ENCODE data around the gene PCBP3.
"Not testable (repeated sequence)": the region's sequence is repeated elsewhere in the genome, so short reads cannot be mapped to it uniquely, and the experiment has no call there.

The PCBP3 gene

DNA sequence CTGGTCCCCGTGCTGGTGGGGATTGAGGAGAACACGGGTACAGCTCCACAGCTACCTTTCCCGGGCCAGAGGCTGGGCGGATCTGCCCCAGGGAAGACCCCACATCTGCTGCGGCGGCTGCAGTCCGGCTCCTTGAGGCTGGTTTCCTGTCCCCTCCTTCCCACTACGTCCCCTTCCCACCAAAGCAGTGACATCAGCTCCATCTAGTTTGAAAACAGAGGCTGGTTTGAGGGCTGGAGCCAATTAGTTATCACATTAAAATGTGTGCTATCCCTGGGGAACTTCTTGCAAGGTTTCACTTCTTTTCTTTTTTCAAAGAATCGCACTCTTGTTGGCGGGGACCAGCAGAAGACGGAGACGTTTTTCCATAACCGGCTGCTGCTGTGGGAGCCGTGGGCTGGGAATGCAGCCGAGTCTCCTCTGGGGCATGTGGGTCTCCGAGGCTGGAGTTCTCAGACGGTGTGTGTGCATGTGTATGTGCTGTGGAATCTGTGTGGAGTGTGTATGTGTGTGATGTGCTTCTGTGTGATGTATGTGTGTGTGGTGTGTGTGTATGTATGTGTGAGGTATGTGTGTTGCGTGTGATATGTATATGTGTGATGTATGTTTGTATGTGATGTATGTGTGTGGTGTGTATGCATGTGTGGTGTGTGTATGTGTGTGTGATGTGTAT, 8.9 kb upstream of the PCBP3 start:
- no peak for DNase-seq (ENCODE audit: extremely low read depth in 1 of 2, low read depth in 1 of 2)

DNA sequence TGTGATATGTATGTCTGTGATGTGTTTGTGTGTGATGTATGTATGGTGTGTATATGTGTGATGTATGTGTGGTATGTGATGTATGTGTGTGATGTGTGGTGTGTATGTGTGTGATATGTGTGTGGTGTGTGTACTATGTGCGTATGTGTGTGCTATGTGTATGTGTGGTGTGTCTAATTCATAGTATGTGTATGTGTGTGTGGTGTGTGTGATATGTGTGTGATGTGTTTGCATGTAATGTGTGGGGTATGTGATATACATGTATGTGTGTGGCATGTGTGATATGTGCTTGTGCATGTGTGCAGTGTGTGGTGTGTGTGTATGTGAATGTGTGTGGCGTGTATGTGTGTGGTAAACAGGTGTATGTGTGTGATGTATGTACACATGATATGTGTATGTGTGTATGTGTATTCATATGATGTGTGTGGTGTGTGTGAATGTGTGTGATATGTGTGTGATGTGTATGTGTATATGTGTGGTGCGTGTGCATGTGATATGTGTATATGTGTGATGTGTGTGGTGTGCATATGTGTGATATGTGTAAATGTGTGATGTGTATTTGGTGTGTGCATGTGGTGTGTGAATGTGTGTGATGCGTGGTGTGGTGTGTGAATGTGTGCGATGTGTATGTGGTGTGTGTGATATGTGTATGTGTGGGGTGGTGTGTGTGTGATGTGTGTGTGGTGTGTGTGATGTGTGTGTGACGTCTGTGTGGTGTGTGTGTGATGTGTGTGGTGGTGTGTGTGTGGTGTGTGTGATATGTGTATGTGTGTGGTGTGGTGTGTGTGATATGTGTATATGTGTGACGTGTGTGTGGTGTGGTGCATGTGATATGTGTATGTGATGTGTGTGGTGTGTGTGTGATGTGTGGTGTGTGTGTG, 8.0 kb upstream of the PCBP3 start:
- no peak for DNase-seq (ENCODE audit: extremely low read depth in 1 of 2, low read depth in 1 of 2)

GRCh38 chr21:45636459-45636858, 7.1 kb upstream of the PCBP3 start:
- no peak for DNase-seq (ENCODE audit: extremely low read depth in 1 of 2, low read depth in 1 of 2)

GRCh38 chr21:45636951-45637646, 6.4 kb upstream of the PCBP3 start:
- DNase-seq (ENCODE audit: extremely low read depth in 1 of 2, low read depth in 1 of 2) = no peak

DNA sequence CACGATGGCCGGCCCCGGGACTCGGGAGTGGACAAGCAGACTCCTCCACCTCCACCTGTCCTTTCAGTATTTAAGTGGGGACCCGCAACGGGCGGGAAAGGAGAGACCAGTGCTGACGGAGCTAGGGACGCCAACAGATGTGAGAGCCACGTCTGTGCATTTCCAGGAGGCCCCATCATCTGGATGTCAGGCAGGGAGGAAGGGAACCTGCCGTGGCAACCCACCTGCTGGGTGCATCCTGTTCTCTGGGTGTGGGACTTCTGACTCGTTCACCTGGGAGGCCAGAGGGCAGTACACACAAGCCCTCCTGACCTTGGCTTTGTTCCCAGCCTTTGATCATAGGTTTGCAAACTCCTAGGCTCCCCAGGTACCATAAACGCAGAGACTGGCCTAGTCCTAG, 5.6 kb upstream of the PCBP3 start:
- no peak for DNase-seq (ENCODE audit: extremely low read depth in 1 of 2, low read depth in 1 of 2)

GRCh38 chr21:45638707-45639106, 4.8 kb upstream of the PCBP3 start:
- no peak for DNase-seq (ENCODE audit: extremely low read depth in 1 of 2, low read depth in 1 of 2)

GRCh38 chr21:45639206-45640000, 4.1 kb upstream of the PCBP3 start:
- DNase-seq (ENCODE audit: extremely low read depth in 1 of 2, low read depth in 1 of 2) = no peak

GRCh38 chr21:45640001-45640887, 3.3 kb upstream of the PCBP3 start:
- no peak for DNase-seq (ENCODE audit: extremely low read depth in 1 of 2, low read depth in 1 of 2)

DNA sequence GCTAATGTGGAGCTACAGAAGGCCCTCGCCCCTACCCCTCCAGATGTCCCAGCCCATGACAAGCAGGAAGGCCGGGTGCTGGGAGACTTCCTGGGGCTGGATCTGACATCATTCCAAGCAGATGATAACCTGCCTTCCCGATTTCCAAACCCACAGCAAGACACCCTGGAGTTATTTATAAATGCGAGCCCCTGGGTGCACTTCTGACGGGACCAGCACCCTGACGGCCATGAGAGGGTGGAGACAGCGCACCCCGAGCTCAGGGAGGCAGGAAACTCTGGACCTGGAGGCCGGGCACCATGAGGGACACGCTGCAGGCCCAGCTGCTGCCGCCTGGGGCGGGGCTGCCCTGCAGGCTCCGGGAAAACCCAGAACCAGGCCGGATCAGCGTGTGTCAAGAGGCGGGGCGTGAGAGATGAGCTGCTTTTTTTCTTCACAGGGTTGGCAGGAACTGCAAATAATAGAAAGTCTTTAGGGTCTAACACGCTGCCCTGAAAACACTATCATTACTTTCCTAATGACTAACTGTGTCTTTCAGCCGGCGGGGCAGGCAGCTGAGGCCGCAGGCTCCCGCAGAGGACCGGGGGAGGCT, 2.5 kb upstream of the PCBP3 start:
- DNase-seq (ENCODE audit: extremely low read depth in 1 of 2, low read depth in 1 of 2) = no peak

- DNase-seq (ENCODE audit: extremely low read depth in 1 of 2, low read depth in 1 of 2) = no peak
Observed at GRCh38 chr21:45641480-45642035, 2.0 kb upstream of the PCBP3 start.

DNA sequence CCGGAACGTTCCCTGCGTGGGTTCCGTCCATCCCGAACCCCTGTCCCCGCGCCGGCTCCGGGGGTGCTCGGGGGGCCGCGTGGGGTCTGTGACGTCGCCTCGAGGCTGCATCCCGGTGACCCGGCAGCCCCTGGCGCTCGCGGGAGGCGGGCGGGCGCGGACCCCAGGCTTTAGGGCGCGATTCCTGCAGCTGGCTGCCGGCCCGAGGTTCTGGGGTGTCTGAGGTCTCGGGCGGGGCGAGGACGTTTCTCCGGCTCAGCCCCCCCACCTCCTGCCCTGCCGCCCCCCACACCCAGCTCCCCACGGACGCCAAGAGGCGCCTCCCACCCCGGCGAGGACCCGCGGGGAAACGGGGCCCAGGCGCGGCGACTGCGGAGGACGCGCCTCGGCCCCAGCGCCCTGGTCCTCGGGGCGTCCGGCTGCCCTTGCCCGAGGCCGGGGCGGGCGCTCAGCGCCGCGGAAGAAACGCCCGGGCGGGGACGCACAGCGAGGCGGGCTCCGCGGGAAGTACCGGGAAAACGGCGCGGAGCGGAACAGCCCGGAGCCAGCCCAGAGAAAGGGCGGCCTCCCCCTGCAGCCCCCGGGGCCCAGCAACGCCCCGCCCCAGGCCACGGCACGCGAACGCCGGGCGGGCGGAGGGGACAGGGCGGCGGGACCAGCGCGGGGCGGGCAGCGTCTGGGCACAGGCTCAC, 1.3 kb upstream of the PCBP3 start:
- no peak for DNase-seq (ENCODE audit: extremely low read depth in 1 of 2, low read depth in 1 of 2)

DNA sequence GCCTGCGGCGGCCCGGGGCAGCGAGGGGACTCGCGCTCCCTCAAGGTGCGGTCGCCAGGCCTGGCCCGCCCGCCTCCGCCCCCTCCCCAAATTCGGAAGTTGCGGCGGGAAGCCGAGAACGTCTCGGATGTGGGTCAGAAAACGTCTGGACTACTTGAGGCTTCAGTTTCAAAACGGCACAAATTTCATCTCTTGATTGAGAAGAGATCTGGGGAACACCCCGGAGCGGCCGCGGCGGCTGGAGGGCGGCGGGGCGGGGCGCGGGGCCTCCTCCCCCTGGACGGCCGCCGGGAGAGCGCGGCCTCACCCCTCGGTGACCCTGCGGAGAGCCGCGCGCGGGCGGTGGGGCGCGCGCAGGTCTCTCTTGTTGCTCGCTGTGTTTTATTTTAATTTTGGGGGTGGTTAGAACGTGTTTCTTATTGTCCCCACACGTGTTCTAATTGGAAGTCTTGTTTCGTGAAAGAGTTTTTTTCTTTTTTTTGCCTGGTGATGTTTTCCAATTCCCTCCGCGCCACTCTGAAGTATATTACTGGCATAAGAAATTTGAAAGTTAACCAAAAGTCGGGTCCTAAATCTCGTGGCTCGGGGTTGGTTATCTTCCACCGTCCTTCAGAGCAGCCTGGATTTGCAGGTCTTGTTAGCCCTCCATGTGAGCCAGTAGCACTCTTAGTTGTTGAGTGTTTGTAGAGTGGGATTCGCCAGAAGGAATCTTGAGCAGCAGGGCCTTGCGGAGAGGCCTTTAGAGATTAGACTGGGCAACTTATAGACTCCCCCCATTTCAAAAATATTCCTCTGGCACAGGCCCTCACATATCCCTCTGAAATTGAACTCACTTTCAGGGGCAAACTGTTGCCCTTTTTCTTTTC, 749 bp downstream of the PCBP3 start:
- no peak for DNase-seq (ENCODE audit: extremely low read depth in 1 of 2, low read depth in 1 of 2)

GRCh38 chr21:45651921-45652320, 8.4 kb downstream of the PCBP3 start:
- DNase-seq (ENCODE audit: extremely low read depth in 1 of 2, low read depth in 1 of 2) = no peak

DNA sequence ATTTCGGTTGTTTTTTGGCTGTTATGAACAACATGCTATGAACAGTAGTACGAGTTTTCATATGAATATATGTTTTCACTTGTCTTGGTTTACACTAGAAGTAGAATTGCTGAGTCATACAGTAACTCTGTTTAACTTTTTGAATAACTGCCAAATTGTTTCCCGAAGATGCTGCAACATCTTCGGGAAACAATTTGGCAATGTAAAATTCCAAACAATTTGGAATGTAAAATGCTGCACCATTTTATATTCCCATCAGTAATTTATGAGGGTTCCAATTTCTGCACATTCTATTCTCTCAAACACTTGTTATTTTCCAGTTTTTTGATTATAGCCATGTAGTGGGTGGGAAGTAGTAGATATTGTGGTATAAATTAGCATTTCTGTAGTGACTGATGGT, 11.6 kb downstream of the PCBP3 start:
- DNase-seq (ENCODE audit: extremely low read depth in 1 of 2, low read depth in 1 of 2) = no peak

GRCh38 chr21:45656114-45656513, 12.6 kb downstream of the PCBP3 start:
- DNase-seq (ENCODE audit: extremely low read depth in 1 of 2, low read depth in 1 of 2) = not testable (repeated sequence)

DNA sequence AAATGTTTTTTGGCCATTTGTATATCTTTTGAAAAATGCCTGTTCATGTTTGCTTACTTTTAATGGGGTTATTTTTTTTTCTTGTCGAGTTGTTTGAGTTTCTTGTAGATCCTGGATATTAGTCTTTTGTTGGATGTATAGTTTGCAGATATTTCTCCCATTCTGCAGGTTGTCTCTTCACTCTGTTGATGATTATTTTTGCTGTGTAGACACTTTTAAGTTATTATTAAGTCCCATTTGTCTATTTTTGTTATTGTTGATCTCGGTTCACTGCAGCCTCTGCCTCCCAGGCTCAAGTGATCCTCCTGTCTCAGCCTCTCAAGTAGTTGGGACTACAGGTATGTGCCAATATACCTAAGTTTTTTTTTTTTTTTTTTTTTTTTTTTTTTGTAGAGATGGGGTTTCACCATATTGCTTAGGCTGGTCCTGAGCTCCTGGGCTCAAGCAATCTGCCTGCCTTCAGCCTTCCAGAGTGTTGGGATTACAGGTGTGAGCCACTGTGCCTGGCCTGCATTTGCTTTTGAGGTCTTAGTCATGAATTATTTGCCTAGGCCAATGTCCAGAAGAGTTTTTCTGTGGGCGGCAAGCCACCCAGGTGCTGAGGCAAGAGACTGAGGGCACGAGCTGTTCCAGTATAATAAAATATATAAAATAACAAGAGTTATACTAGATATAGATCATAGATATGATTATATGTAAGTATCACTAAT, 18.5 kb downstream of the PCBP3 start:
- not testable (repeated sequence) for DNase-seq (ENCODE audit: extremely low read depth in 1 of 2, low read depth in 1 of 2)

- not testable (repeated sequence) for DNase-seq (ENCODE audit: extremely low read depth in 1 of 2, low read depth in 1 of 2)
Observed at GRCh38 chr21:45662623-45663245, 19.2 kb downstream of the PCBP3 start.
